Kidney (tissue), 14 donors: ENCODE data around the gene CLEC3A. TPM values are rescaled to one million over a fixed set of nuclear protein-coding genes. Genes with fewer than 3 reads are reported as not detected.
"Not testable (repeated sequence)": the region's sequence is repeated elsewhere in the genome, so short reads cannot be mapped to it uniquely, and the experiment has no call there.

ENCODE experiments used
- DNase-seq, 5 donors: peaks; one replicate each; pipeline ENCODE4 v3.0.0-alpha.2; 2013 to 2020
- FAIRE-seq: peaks from 2 replicates; lab custom pipeline; 2012; peaks lifted over from hg19 to GRCh38; lab: Jason Lieb, UNC
- H3K27ac ChIP-seq, 2 donors: one replicate each; pipeline ENCODE4 v1.7.0; 2013; ENCODE audit warnings: low read depth in 2 of 2, low read length in 2 of 2, inconsistent platforms in 1 of 2
- H3K27me3 ChIP-seq: one replicate; pipeline ENCODE4 v1.7.1; 2013; ENCODE audit warnings: low read length, inconsistent platforms; ENCODE audit not compliant: control insufficient read depth, insufficient read depth
- H3K36me3 ChIP-seq, 3 donors: one replicate each; pipeline versions ENCODE4 v1.7.0 to v1.7.1; 2013; ENCODE audit warnings: low read length in 3 of 3, control low read depth in 1 of 3, inconsistent platforms in 1 of 3; ENCODE audit not compliant: insufficient read depth in 3 of 3, control insufficient read depth in 2 of 3
- H3K4me1 ChIP-seq, 3 donors: one replicate each; pipeline versions ENCODE4 v1.7.0 to v1.7.1; 2013; ENCODE audit warnings: low read length in 3 of 3, inconsistent platforms in 1 of 3, low read depth in 1 of 3; ENCODE audit not compliant: control insufficient read depth in 2 of 3, insufficient read depth in 2 of 3
- H3K4me3 ChIP-seq, 3 donors: one replicate each; pipeline versions ENCODE4 v1.7.0 to v1.8.1; 2013; ENCODE audit warnings: low read length in 3 of 3, control low read depth in 1 of 3, inconsistent platforms in 1 of 3
- H3K9ac ChIP-seq, 3 donors: one replicate each; pipeline versions ENCODE4 v1.7.0 to v1.7.1; 2013; ENCODE audit warnings: low read length in 3 of 3, control low read depth in 1 of 3, inconsistent platforms in 1 of 3
- H3K9me3 ChIP-seq, 3 donors: one replicate each; pipeline versions ENCODE4 v1.7.0 to v1.7.1; 2013; ENCODE audit warnings: low read length in 3 of 3, control low read depth in 1 of 3, inconsistent platforms in 1 of 3; ENCODE audit not compliant: control insufficient read depth in 2 of 3, insufficient read depth in 1 of 3
- CTCF ChIP-seq: IDR thresholded peaks from 3 replicates; pipeline ENCODE4 v1.5.1; 2012; ENCODE audit warnings: mild to moderate bottlenecking, moderate library complexity, borderline replicate concordance; ENCODE audit not compliant: insufficient read depth; ENCODE audit errors: extremely low read depth
- intact Hi-C: fragments of 100-400 bp; cut with DNase I; formaldehyde crosslinking; loops from one replicate; pipeline ENCODE4 v1.11.1; 2022
- polyA plus RNA-seq: library from polyadenylated mRNA; stranded (reverse); fragments of 350-450 nt; fragmentation: Illumina TruSeq; extraction: RNeasy Lipid Tissue Mini Kit (QIAGEN cat#74804); gene quantifications from one replicate; pipeline ENCODE4 v1.2.3, GENCODE V29; 2014; ENCODE audit warnings: low read depth, low replicate concordance; ENCODE audit not compliant: insufficient read depth
- total RNA-seq: library from RNA; stranded (reverse); fragmentation: NEBNext Ultra II Directional; extraction: Animal tissue kit (Norgen Biotek cat#: 25700); gene quantifications from one replicate; pipeline ENCODE4 v1.2.1, GENCODE V29; 2021
- donor health status: control.
- donor health status: control.
- donor health status: control.
- donor health status: control.
- donor health status: control.
- donor health status: DM: yes; HTN: yes; CAD: no.
- donor health status: Normal renal cell carcinoma (clear cell type).

CLEC3A gene
- total and polyA plus RNA-seq, 2 donors from 2014 or later = not detected

GRCh38 chr16:77987810-77988209 is 34.5 kb upstream of the CLEC3A start:
- intact Hi-C loops = no loop called here

GRCh38 chr16:77989846-77990245 is 32.5 kb upstream of the CLEC3A start:
- Histone ChIP-seq H3K4me3 (no peak overlapping the region), H3K4me1 (no peaks in the 10 kb centered on the region), H3K27ac (no peak overlapping the region), H3K9ac (no peak overlapping the region), H3K36me3 (no peaks in the 10 kb centered on the region), H3K27me3 (no peaks in the 10 kb centered on the region), H3K9me3 (no peaks in the 10 kb centered on the region)
- FAIRE-seq (no peak), DNase-seq (no peak)
- TF ChIP-seq CTCF = no peak
- intact Hi-C loops = no loop called here

More at GRCh38 chr16:77987810-77988209, 34.5 kb upstream of the CLEC3A start:
- H3K27me3 ChIP-seq = no peaks in the 10 kb centered on the region
- no peak overlapping the region for H3K9ac ChIP-seq
- H3K36me3 ChIP-seq = no peaks in the 10 kb centered on the region
- H3K4me1 ChIP-seq = no peaks in the 10 kb centered on the region
- DNase-seq (peak in 2 of 5 donors; percentile 24 to 57), FAIRE-seq (no peak)
- TF ChIP-seq CTCF = no peak
- no peaks in the 10 kb centered on the region for H3K9me3 ChIP-seq
- no peak overlapping the region for H3K4me3 ChIP-seq
- no peak overlapping the region for H3K27ac ChIP-seq

GRCh38 chr16:77991701-77992100 is 30.6 kb upstream of the CLEC3A start:
- Histone ChIP-seq H3K4me1 (no peaks in the 10 kb centered on the region), H3K9me3 (peaks cover 0 to 3% (median 2%) of the 10 kb centered on the region in 3 donors), H3K9ac (no peak overlapping the region), H3K36me3 (no peaks in the 10 kb centered on the region), H3K4me3 (no peak overlapping the region), H3K27ac (no peak overlapping the region), H3K27me3 (no peaks in the 10 kb centered on the region)
- intact Hi-C loops = no loop called here
- TF ChIP-seq CTCF = no peak
- no peak for FAIRE-seq
- no peak for DNase-seq

GRCh38 chr16:77992381-77992780 is 30.0 kb upstream of the CLEC3A start:
- H3K27ac ChIP-seq, H3K9ac ChIP-seq, H3K9me3 ChIP-seq, H3K36me3 ChIP-seq, FAIRE-seq, DNase-seq, H3K4me3 ChIP-seq, H3K4me1 ChIP-seq, intact Hi-C loops, H3K27me3 ChIP-seq: not testable (repeated sequence)
